ENCODE data around the gene COA8.

- no peak for TF ChIP-seq CTCF (IDR thresholded peaks at IDR 0.05)
- no peak for TF ChIP-seq POLR2A (IDR thresholded peaks at IDR 0.05)
Measured at GRCh38 chr14:103593577-103593976, 30.8 kb downstream of the COA8 start.
